Keratinocyte (primary cell): Measurements from ENCODE around the gene CYSTM1.

Source experiments
- EZH2 ChIP-seq: IDR thresholded peaks from one replicate; pipeline ENCODE4 v1.6.1; 2012; ENCODE audit warnings: inconsistent platforms, mild to moderate bottlenecking, low read length, moderate library complexity
- TF ChIP-seq, protein P1 (sequence below), 3 experiments: IDR thresholded peaks in 1 of 3; conservative IDR thresholded peaks in 1 of 3; optimal IDR thresholded peaks in 1 of 3; 2 replicates in 2 of 3; 3 replicates in 1 of 3; pipeline versions ENCODE3 to v1.5.1; 2011; ENCODE audit warnings: low read length in 3 of 3, mild to moderate bottlenecking in 3 of 3, moderate library complexity in 2 of 3, control low read depth in 1 of 3, inconsistent platforms in 1 of 3; ENCODE audit not compliant: insufficient read depth in 2 of 3; ENCODE audit errors: extremely low read depth in 1 of 3

DNA sequence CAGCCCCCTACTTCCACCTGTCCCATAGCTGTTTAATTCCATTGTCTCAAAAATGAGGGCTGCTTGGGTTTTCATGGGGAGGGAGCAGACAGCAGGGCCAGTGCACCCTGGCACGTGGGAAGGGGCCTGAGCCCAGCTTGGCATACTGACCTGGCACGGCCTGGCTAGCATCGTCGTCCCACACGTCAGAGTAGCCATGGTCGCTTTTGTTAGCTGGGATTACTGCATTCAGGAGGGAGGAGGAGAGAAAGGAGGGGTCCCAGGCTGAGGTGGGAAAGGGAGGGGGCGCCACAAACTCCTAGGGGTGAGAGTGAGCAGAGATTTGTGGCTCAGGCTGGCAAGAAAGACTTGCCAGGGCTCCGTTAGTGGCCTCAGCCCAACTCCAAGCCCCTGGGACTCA, 21.1 kb upstream of the CYSTM1 start:
- TF ChIP-seq, protein P1, sequence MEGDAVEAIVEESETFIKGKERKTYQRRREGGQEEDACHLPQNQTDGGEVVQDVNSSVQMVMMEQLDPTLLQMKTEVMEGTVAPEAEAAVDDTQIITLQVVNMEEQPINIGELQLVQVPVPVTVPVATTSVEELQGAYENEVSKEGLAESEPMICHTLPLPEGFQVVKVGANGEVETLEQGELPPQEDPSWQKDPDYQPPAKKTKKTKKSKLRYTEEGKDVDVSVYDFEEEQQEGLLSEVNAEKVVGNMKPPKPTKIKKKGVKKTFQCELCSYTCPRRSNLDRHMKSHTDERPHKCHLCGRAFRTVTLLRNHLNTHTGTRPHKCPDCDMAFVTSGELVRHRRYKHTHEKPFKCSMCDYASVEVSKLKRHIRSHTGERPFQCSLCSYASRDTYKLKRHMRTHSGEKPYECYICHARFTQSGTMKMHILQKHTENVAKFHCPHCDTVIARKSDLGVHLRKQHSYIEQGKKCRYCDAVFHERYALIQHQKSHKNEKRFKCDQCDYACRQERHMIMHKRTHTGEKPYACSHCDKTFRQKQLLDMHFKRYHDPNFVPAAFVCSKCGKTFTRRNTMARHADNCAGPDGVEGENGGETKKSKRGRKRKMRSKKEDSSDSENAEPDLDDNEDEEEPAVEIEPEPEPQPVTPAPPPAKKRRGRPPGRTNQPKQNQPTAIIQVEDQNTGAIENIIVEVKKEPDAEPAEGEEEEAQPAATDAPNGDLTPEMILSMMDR (optimal IDR thresholded peaks at IDR 0.05 in 1 of 3, IDR thresholded peaks at IDR 0.05 in 1 of 3, conservative IDR thresholded peaks at IDR 0.05 in 1 of 3; ENCODE audit: extremely low read depth in 1 of 3, insufficient read depth in 2 of 3, low read length in 3 of 3), result no peak
- no peak for TF ChIP-seq EZH2
